IMR-90 (cell line): ENCODE data around the gene RUNX1. TPM values are rescaled to one million over a fixed set of nuclear protein-coding genes. Genes with fewer than 3 reads are reported as not detected.

Source experiments
- ATAC-seq: fragments of 200-7000 bp; cut with Tn5 transposase; 2 replicates; pipeline ENCODE4 v1.9.1; 2020; ENCODE audit warnings: low read depth, mild to moderate bottlenecking, moderate library complexity
- BruUV-seq: library from RNA; stranded (reverse); fragments of 400-500 nt; replicated peaks from 2 replicates; lab custom pipeline; 2021; lab: Mats Ljungman, UMichigan
- CTCF ChIA-PET: fragments of 300-600 bp; formaldehyde crosslinking; extraction: SDS; loops from one replicate; lab custom pipeline; 2021; ENCODE audit warnings: antibody characterized with exemption; lab: Yijun Ruan, JAX
- POLR2A ChIA-PET: fragments of 300-600 bp; sonication (Branson Sonifier 250); formaldehyde crosslinking; loops from one replicate; lab custom pipeline; 2022; ENCODE audit warnings: antibody characterized with exemption; ENCODE audit not compliant: unreplicated experiment; lab: Charles Lee
- DNase-seq: peaks from one replicate; pipeline ENCODE4 v3.0.0; 2013
- H2AFZ ChIP-seq: replicated peaks from 2 replicates; pipeline ENCODE3; 2013; ENCODE audit warnings: low read length, mild to moderate bottlenecking; ENCODE audit not compliant: poor library complexity
- H2AK5ac ChIP-seq: 2 replicates; pipeline ENCODE4 v1.6.1; 2013; ENCODE audit warnings: low read depth, low read length, inconsistent platforms
- H2AK9ac ChIP-seq: replicated peaks from 2 replicates; pipeline ENCODE3; 2013; ENCODE audit warnings: mild to moderate bottlenecking, low read depth, low read length, moderate library complexity; ENCODE audit not compliant: poor library complexity
- H2BK120ac ChIP-seq: 2 replicates; pipeline ENCODE4 v1.6.1; 2013; ENCODE audit warnings: low read depth, low read length, inconsistent platforms
- H2BK15ac ChIP-seq: 3 replicates; pipeline ENCODE4 v1.6.1; 2013; ENCODE audit warnings: low read depth, low read length, inconsistent platforms
- H2BK20ac ChIP-seq: 2 replicates; pipeline ENCODE4 v1.6.1; 2013; ENCODE audit warnings: low read depth, mild to moderate bottlenecking, inconsistent platforms, low read length, moderate library complexity
- H2BK5ac ChIP-seq: 2 replicates; pipeline ENCODE4 v1.6.1; 2013; ENCODE audit warnings: mild to moderate bottlenecking, low read depth, low read length, inconsistent platforms; ENCODE audit not compliant: poor library complexity, severe bottlenecking
- H3K14ac ChIP-seq: replicated peaks from 2 replicates; pipeline ENCODE4 v1.6.1; 2013; ENCODE audit warnings: low read depth, low read length, inconsistent platforms
- H3K18ac ChIP-seq: 2 replicates; pipeline ENCODE4 v1.6.1; 2013; ENCODE audit warnings: low read depth, low read length, control low read depth
- H3K23ac ChIP-seq: 2 replicates; pipeline ENCODE4 v1.6.1; 2013; ENCODE audit warnings: low read depth, low read length, inconsistent platforms
- H3K27ac ChIP-seq: 2 replicates; pipeline ENCODE4 v1.5.1; 2013; ENCODE audit warnings: mild to moderate bottlenecking, control low read depth, low read length; ENCODE audit not compliant: insufficient read depth
- H3K27me3 ChIP-seq: 2 replicates; pipeline ENCODE4 v1.6.1; 2013; ENCODE audit warnings: low read length; ENCODE audit not compliant: control insufficient read depth, insufficient read depth
- H3K36me3 ChIP-seq: 2 replicates; pipeline ENCODE4 v1.6.1; 2013; ENCODE audit warnings: low read length, mixed read lengths; ENCODE audit not compliant: control insufficient read depth, insufficient read depth
- H3K4ac ChIP-seq: 2 replicates; pipeline ENCODE4 v1.6.1; 2013; ENCODE audit warnings: low read depth, low read length, inconsistent platforms
- H3K4me1 ChIP-seq: 2 replicates; pipeline ENCODE4 v1.6.1; 2013; ENCODE audit warnings: low read length, mixed read lengths; ENCODE audit not compliant: control insufficient read depth, insufficient read depth
- H3K4me2 ChIP-seq: 2 replicates; pipeline ENCODE4 v1.6.1; 2013; ENCODE audit warnings: low read depth, mild to moderate bottlenecking, control low read depth, low read length, moderate library complexity
- H3K4me3 ChIP-seq: 2 replicates; pipeline ENCODE4 v1.5.1; 2013; ENCODE audit warnings: low read depth, mild to moderate bottlenecking, control low read depth, low read length, moderate library complexity; ENCODE audit not compliant: insufficient read depth
- H3K56ac ChIP-seq: 2 replicates; pipeline ENCODE4 v1.6.1; 2013; ENCODE audit warnings: low read length, inconsistent platforms; ENCODE audit not compliant: insufficient read depth; ENCODE audit errors: extremely low read depth
- H3K79me1 ChIP-seq, 2 experiments: 2 replicates each; pipeline ENCODE4 v1.6.1; 2013; ENCODE audit warnings: low read length in 2 of 2, inconsistent platforms in 1 of 2, low read depth in 1 of 2
- H3K9ac ChIP-seq: 2 replicates; pipeline ENCODE4 v1.6.1; 2013; ENCODE audit warnings: low read depth, low read length, control low read depth
- H3K9me1 ChIP-seq: 2 replicates; pipeline ENCODE4 v1.6.1; 2013; ENCODE audit warnings: low read length, inconsistent platforms; ENCODE audit not compliant: insufficient read depth
- H3K9me3 ChIP-seq: 2 replicates; pipeline ENCODE4 v1.6.1; 2013; ENCODE audit warnings: low read length; ENCODE audit not compliant: control insufficient read depth, insufficient read depth
- H4K20me1 ChIP-seq: 2 replicates; pipeline ENCODE4 v1.6.1; 2013; ENCODE audit warnings: low read length, inconsistent platforms; ENCODE audit not compliant: insufficient read depth
- H4K5ac ChIP-seq: 2 replicates; pipeline ENCODE4 v1.6.1; 2013; ENCODE audit warnings: mild to moderate bottlenecking, low read depth, low read length, control low read depth
- H4K8ac ChIP-seq, 2 experiments: 2 replicates each; pipeline ENCODE4 v1.6.1; 2013; ENCODE audit warnings: low read depth in 2 of 2, low read length in 2 of 2, control low read depth in 1 of 2, inconsistent platforms in 1 of 2
- H4K91ac ChIP-seq: 2 replicates; pipeline ENCODE4 v1.6.1; 2013; ENCODE audit warnings: low read depth, low read length, inconsistent platforms; ENCODE audit not compliant: insufficient read depth
- BHLHE40 ChIP-seq: fragments of 150-350 bp; IDR thresholded peaks from 2 replicates; pipeline ENCODE4 v1.6.1; 2016; ENCODE audit warnings: mild to moderate bottlenecking, low read depth, low read length
- CEBPB ChIP-seq: IDR thresholded peaks from 2 replicates; pipeline ENCODE4 v1.6.1; 2012; ENCODE audit warnings: low read depth, low read length, improper control_type of control experiment
- CTCF ChIP-seq: conservative IDR thresholded peaks from 2 replicates; pipeline ENCODE4 v1.5.1; 2012; ENCODE audit warnings: mild to moderate bottlenecking, low read depth, low read length, improper control_type of control experiment
- ELK1 ChIP-seq: fragments of 150-350 bp; IDR thresholded peaks from 2 replicates; pipeline ENCODE4 v1.6.1; 2016; ENCODE audit warnings: low read depth, mild to moderate bottlenecking, low read length, moderate library complexity, borderline replicate concordance
- FOS ChIP-seq: fragments of 150-350 bp; IDR thresholded peaks from 2 replicates; pipeline ENCODE4 v1.6.1; 2016; ENCODE audit warnings: low read depth, low read length
- MXI1 ChIP-seq: IDR thresholded peaks from 2 replicates; pipeline ENCODE4 v1.6.1; 2012; ENCODE audit warnings: low read depth, mild to moderate bottlenecking, low read length, moderate library complexity, borderline replicate concordance
- NFE2L2 ChIP-seq: fragments of 150-350 bp; IDR thresholded peaks from 2 replicates; pipeline ENCODE4 v1.6.1; 2016; ENCODE audit warnings: low read depth, mild to moderate bottlenecking, low read length
- POLR2A ChIP-seq: IDR thresholded peaks from 2 replicates; pipeline ENCODE4 v1.6.1; 2012; ENCODE audit warnings: mild to moderate bottlenecking, low read depth, low read length
- RAD21 ChIP-seq: IDR thresholded peaks from 2 replicates; pipeline ENCODE4 v1.6.1; 2012; ENCODE audit warnings: low read length, improper control_type of control experiment
- RFX5 ChIP-seq: IDR thresholded peaks from 2 replicates; pipeline ENCODE4 v1.8.0; 2012; ENCODE audit warnings: low read depth, mild to moderate bottlenecking, low read length, moderate library complexity
- SMC3 ChIP-seq: fragments of 150-350 bp; IDR thresholded peaks from 2 replicates; pipeline ENCODE4 v1.6.1; 2016; ENCODE audit warnings: low read depth, mild to moderate bottlenecking, antibody characterized with exemption, low read length, moderate library complexity
- USF2 ChIP-seq: fragments of 150-350 bp; IDR thresholded peaks from 2 replicates; pipeline ENCODE4 v1.6.1; 2017; ENCODE audit warnings: mild to moderate bottlenecking, antibody characterized with exemption, low read length, low read depth
- WGBS, 2 experiments: methylation state at CpG; one replicate each; pipeline versions ENCODE4 v1.1.5 to v1.1.7; 2013; ENCODE audit warnings: missing lambda C conversion rate in 2 of 2; ENCODE audit not compliant: insufficient read length in 1 of 2; ENCODE audit errors: extremely low coverage in 2 of 2; 5-methylcytosine and 5-hydroxymethylcytosine counted together
- dilution Hi-C: fragments of 300-500 bp; cut with HindIII; formaldehyde crosslinking; loops from one replicate; pipeline ENCODE4 v1.14.3; 2018; ENCODE audit warnings: low sequenced_read_pairs; ENCODE audit not compliant: unreplicated experiment
- in situ Hi-C: fragments of 300-500 bp; cut with MboI; formaldehyde crosslinking; loops from 3 replicates; pipeline ENCODE4 v1.14.3; 2019; ENCODE audit warnings: low sequenced_read_pairs, inconsistent platforms, mixed read lengths
- intact Hi-C: fragments of 100-400 bp; cut with micrococcal nuclease; formaldehyde crosslinking; loops from 2 replicates; pipeline ENCODE4 v1.10.0; 2022
- polyA plus RNA-seq, 3 experiments: library from polyadenylated mRNA; depleted of rRNA; stranded (reverse); fragments of >200 nt; gene quantifications; 2 replicates each; pipeline ENCODE4 v1.2.3, GENCODE V29; 2012; ENCODE audit warnings: low replicate concordance in 1 of 3
- total RNA-seq: library from RNA; depleted of rRNA; stranded (reverse); fragments of >200 nt; gene quantifications from 2 replicates; pipeline ENCODE4 v1.2.3, GENCODE V29; 2012

RUNX1 gene
- total and polyA plus RNA-seq, 2 of the 4 experiments (the other 2 are of a cell fraction) = 34.5 to 56.5 TPM

GRCh38 chr21:34889676-34890469 is 159.2 kb downstream of the RUNX1 start:
- intact Hi-C loops (loop anchor here (1.0 to 5.0 kb wide), 11 partner anchors 57 to 1137 kb away; no protein-coding TSS in a partner anchor), in situ Hi-C loops (loop anchor here (5.0 to 10.0 kb wide), 4 partner anchors 317 to 1045 kb away; no protein-coding TSS in a partner anchor), dilution Hi-C loops (no loop called here)
- H2AK5ac ChIP-seq = peak overlapping the region; percentile 45; the same call in 1 of the 2 replicates
- peak overlapping the region; percentile 47; the same call in 1 of the 2 replicates for H3K23ac ChIP-seq
- H4K20me1 ChIP-seq = peaks cover 17% of the 10 kb centered on the region
- peak overlapping the region; percentile 59; the same call in 1 of the 2 replicates for H3K18ac ChIP-seq
- H2BK120ac ChIP-seq = peak overlapping the region; percentile 89
- peak overlapping the region; percentile 65 for H2BK20ac ChIP-seq
- DNase-seq (peak; percentile 77), ATAC-seq (peak; percentile 59)
- ChIA-PET CTCF (interaction anchor here (0.6 to 1.6 kb wide), 10 partner anchors 75 to 1053 kb away, joined by 3 to 6 read pairs (median 3); no protein-coding TSS in a partner anchor), POLR2A (interaction anchor here (0.6 to 2.3 kb wide), 6 partner anchors 315 to 951 kb away, joined by 3 to 13 read pairs (median 4); no protein-coding TSS in a partner anchor)
- H3K4me1 ChIP-seq = no peaks in the 10 kb centered on the region
- 1% methylated on average over 31 of the region's 98 CpGs; no CpG with 5 or more reads in 1 of the 2 experiments for WGBS, 2 experiments
- no peaks in the 10 kb centered on the region for H3K9me3 ChIP-seq
- H3K4me2 ChIP-seq = peak overlapping the region; percentile 23
- peak overlapping the region; percentile 97 for H3K4ac ChIP-seq
- peak overlapping the region; percentile 96 for H2BK5ac ChIP-seq
- peak overlapping the region; percentile 98 for H2AK9ac ChIP-seq
- H3K9me1 ChIP-seq = no peaks in the 10 kb centered on the region
- peak overlapping the region; percentile 43 for H4K5ac ChIP-seq
- no peak overlapping the region for H2BK15ac ChIP-seq
- peak overlapping the region; percentile 92 for H2AFZ ChIP-seq
- peak overlapping the region; percentile 91 for H3K4me3 ChIP-seq
- H3K14ac ChIP-seq = peak overlapping the region; percentile 76
- peak overlapping the region; percentile 75; the same call in 1 of the 2 replicates for H3K56ac ChIP-seq
- H4K91ac ChIP-seq = peak overlapping the region; percentile 78
- peak overlapping the region; percentile 37 to 93; a peak in 3 of 4 replicates for H4K8ac ChIP-seq
- BruUV-seq = no TSS peak
- H3K79me1 ChIP-seq = peaks cover 0 to 14% of the 10 kb centered on the region in 2 experiments; a peak in 2 of 4 replicates
- H3K9ac ChIP-seq = peak overlapping the region; percentile 97
- no peaks in the 10 kb centered on the region for H3K27me3 ChIP-seq
- peak overlapping the region; percentile 99 for H3K27ac ChIP-seq
- H3K36me3 ChIP-seq = peaks cover 2% of the 10 kb centered on the region; the same call in 1 of the 2 replicates
- TF ChIP-seq BHLHE40 = peak; percentile 8; the same call in 1 of the 2 replicates
- peak; percentile 92 for TF ChIP-seq RAD21
- TF ChIP-seq RFX5 = no peak
- no peak for TF ChIP-seq FOS
- no peak; the same call in 1 of the 2 replicates for TF ChIP-seq USF2
- TF ChIP-seq CTCF = peak; percentile 94
- peak; percentile 59; the same call in 1 of the 2 replicates for TF ChIP-seq MXI1
- no peak for TF ChIP-seq ELK1
- TF ChIP-seq SMC3 = peak; percentile 88
- TF ChIP-seq NFE2L2 = no peak
- TF ChIP-seq CEBPB = no peak
- TF ChIP-seq POLR2A = no peak; the same call in none of the 2 replicates
